Right atrium auricular region (tissue), 2 donors: ENCODE measurements around the gene CAMTA1. TPM values are rescaled to one million over a fixed set of nuclear protein-coding genes. Genes with fewer than 3 reads are reported as not detected.

Experiments
- DNase-seq: peaks from one replicate; pipeline ENCODE4 v3.0.0-alpha.2; 2019; ENCODE audit warnings: low spot score
- H3K27ac ChIP-seq, 2 donors: fragments of 200-600 bp; sonication (generic); 1 replicate in 1 of 2; 2 replicates in 1 of 2; pipeline ENCODE4 v1.5.1; 2016 to 2019
- H3K27me3 ChIP-seq, 2 donors: fragments of 200-600 bp; sonication (generic); one replicate each; pipeline versions ENCODE4 v1.5.1 to v1.6.0; 2017 to 2019
- H3K36me3 ChIP-seq: fragments of 200-600 bp; sonication (generic); one replicate; pipeline ENCODE4 v1.5.1; 2016
- H3K4me1 ChIP-seq, 2 donors: fragments of 200-600 bp; sonication (generic); one replicate each; pipeline versions ENCODE4 v1.5.1 to v1.6.0; 2017 to 2019
- H3K4me3 ChIP-seq, 2 donors: fragments of 200-600 bp; sonication (generic); 1 replicate in 1 of 2; 2 replicates in 1 of 2; pipeline ENCODE4 v1.5.1; 2017 to 2019; ENCODE audit warnings: mild to moderate bottlenecking in 1 of 2, moderate library complexity in 1 of 2
- H3K9me3 ChIP-seq, 2 donors: fragments of 200-600 bp; sonication (generic); one replicate each; pipeline ENCODE4 v1.5.1; 2019
- total RNA-seq, 2 donors: library from RNA; depleted of rRNA; stranded (reverse); fragments of >200 nt; gene quantifications; one replicate each; pipeline ENCODE4 v1.1.0, GENCODE V29; 2016
- TF ChIP-seq, protein P1 (sequence below), 2 donors: fragments of 200-600 bp; sonication (generic); IDR thresholded peaks; one replicate each; pipeline ENCODE4 v1.5.1; 2019; ENCODE audit warnings: antibody characterized with exemption in 2 of 2

Gene CAMTA1
- total RNA-seq, 2 donors from 2014 or later: 132 to 190 TPM

DNA sequence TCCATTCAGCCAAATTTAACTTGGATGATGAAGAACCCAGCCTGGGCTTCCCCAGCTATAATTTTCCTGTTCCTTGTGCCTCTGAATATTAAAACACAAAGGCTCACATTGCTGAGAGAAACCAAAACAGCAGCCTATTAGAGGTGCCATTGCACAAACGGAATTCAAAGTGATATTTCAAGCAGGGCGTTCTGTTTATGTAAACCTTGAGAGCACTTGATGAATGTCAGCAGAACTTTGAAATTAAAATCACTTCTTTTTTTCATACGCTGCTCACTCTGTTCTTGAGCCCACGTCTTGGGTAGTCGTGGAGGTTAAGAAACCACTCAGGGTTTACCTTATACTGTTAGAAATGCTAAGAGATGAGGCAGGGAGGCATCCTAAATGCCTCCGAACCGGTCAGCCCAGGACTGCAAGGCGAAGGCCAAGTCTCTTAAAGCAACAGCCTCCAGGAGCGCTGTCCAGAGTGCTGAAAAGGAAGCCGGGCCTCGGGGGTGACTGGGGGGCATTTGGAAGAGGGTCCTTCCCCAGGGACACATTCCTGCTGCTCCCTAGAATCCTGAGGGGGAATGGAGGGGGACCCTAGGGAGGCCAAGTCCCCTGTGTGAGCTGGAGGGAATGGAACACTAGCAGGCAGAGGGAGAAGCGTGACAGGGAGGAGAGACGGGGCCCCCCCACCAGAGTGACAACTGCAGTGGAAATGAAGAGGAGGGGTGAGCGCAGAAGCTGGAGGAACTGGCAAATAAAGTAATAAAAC is 831.0 kb downstream of the CAMTA1 start:
- no peaks in the 10 kb centered on the region for H3K27me3 ChIP-seq
- H3K4me1 ChIP-seq: peaks cover 0 to 54% of the 10 kb centered on the region in 2 donors
- TF ChIP-seq, protein P1, sequence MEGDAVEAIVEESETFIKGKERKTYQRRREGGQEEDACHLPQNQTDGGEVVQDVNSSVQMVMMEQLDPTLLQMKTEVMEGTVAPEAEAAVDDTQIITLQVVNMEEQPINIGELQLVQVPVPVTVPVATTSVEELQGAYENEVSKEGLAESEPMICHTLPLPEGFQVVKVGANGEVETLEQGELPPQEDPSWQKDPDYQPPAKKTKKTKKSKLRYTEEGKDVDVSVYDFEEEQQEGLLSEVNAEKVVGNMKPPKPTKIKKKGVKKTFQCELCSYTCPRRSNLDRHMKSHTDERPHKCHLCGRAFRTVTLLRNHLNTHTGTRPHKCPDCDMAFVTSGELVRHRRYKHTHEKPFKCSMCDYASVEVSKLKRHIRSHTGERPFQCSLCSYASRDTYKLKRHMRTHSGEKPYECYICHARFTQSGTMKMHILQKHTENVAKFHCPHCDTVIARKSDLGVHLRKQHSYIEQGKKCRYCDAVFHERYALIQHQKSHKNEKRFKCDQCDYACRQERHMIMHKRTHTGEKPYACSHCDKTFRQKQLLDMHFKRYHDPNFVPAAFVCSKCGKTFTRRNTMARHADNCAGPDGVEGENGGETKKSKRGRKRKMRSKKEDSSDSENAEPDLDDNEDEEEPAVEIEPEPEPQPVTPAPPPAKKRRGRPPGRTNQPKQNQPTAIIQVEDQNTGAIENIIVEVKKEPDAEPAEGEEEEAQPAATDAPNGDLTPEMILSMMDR (IDR thresholded peaks at IDR 0.05): no peak
- peak overlapping the region; percentile 76 to 83 for H3K27ac ChIP-seq
- H3K4me3 ChIP-seq: no peak overlapping the region
- no peak for DNase-seq
- no peaks in the 10 kb centered on the region for H3K36me3 ChIP-seq
- no peaks in the 10 kb centered on the region for H3K9me3 ChIP-seq

DNA sequence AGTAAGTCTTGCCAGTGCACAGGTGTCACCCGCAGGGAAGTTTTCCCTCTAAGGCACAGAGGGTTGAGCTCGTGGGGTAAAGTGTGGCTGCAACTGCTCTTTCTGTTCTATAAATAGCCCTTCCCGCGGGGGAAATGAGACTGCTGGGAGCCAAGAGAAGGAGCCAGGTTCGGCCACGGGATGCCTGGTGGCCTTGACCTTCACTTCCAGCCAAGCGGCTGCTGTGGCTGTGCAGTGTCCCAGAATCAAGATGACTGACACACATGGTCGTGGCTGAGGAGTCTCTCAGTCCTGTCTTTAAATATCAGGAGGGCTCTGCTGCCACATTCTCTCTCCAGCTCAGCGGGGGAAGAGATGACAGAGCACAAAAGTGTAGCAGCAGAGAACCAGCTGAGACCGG is 831.7 kb downstream of the CAMTA1 start:
- H3K27me3 ChIP-seq: no peaks in the 10 kb centered on the region
- no peaks in the 10 kb centered on the region for H3K9me3 ChIP-seq
- peaks cover 0 to 61% of the 10 kb centered on the region in 2 donors for H3K4me1 ChIP-seq
- H3K27ac ChIP-seq: peak overlapping the region; percentile 76 to 83
- no peak overlapping the region for H3K4me3 ChIP-seq
- DNase-seq: no peak
- TF ChIP-seq, protein P1 (IDR thresholded peaks at IDR 0.05): no peak
- H3K36me3 ChIP-seq: no peaks in the 10 kb centered on the region

DNA sequence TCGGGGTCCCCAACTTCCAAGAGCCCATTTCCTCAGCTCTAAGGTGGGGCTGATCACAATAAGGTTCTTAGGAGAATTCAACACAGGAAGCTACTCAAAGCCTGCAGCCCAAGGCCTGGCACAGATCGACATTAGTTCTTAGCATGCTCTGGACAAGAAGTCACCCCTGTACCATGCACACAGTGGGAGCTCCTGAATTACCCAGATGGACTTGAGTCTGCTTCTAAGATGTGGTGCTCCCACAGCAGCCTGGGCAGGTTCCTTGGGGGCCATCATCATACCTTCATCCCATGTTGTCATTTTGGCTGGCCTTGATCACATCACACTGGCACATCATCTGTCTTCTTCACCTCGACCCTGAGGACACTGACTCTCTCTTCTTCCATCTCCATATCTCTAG is 832.6 kb downstream of the CAMTA1 start:
- H3K9me3 ChIP-seq: no peaks in the 10 kb centered on the region
- no peaks in the 10 kb centered on the region for H3K27me3 ChIP-seq
- peak overlapping the region; percentile 76 to 83 for H3K27ac ChIP-seq
- H3K4me3 ChIP-seq: no peak overlapping the region
- H3K4me1 ChIP-seq: peaks cover 0 to 64% of the 10 kb centered on the region in 2 donors
- no peaks in the 10 kb centered on the region for H3K36me3 ChIP-seq
- TF ChIP-seq, protein P1 (IDR thresholded peaks at IDR 0.05): no peak
- DNase-seq: no peak

GRCh38 chr1:7620196-7620595 is 834.9 kb downstream of the CAMTA1 start:
- no peaks in the 10 kb centered on the region for H3K36me3 ChIP-seq
- DNase-seq: no peak
- H3K4me3 ChIP-seq: no peak overlapping the region
- no peak overlapping the region for H3K27ac ChIP-seq
- TF ChIP-seq, protein P1 (IDR thresholded peaks at IDR 0.05): no peak
- no peaks in the 10 kb centered on the region for H3K27me3 ChIP-seq
- H3K4me1 ChIP-seq: peaks cover 0 to 53% of the 10 kb centered on the region in 2 donors
- H3K9me3 ChIP-seq: no peaks in the 10 kb centered on the region

DNA sequence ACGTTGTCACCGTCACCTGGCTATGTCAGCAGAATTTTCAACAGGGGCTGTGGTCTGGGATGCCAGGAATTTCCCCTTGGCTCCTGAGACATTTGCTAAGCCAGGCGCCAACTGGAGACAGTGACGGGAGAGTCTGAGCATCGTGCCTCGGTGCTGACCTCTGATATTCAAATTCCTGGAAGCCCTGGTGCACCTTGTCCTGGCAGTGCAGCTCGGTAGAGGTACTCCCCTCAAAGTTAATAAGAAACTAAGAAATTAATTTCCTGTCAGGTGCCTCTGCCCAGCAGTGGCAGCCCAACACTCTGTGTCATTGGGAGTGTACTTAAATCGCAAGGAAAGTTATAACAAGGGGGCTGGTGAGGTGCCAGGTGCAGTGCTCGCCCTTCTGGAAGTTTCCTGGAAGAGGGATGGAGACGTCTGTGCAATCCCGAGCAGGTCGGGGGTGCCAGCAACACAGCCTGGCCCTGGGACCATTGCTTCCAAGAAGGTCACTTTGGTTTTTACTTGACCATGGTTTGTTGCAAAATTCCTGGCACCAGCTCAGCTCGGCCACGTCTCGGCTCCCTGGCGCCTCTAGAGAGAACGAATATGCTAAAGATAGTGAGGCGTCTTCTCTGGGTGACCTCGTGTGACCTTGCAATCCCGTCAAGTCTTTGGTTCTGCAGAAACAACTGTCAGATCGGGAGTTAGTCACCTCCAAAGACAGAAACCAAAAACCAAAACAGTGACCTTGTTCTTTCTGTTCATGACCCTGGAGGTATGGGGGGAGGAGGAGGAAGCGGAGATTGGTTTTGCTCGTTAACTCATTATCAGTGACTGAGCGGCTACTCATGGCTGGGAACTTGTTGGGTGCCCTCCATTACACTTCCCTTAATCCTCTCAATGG is 836.3 kb downstream of the CAMTA1 start:
- H3K9me3 ChIP-seq: no peaks in the 10 kb centered on the region
- H3K4me3 ChIP-seq: no peak overlapping the region
- H3K27me3 ChIP-seq: no peaks in the 10 kb centered on the region
- no peak for DNase-seq
- H3K36me3 ChIP-seq: no peaks in the 10 kb centered on the region
- no peak overlapping the region for H3K27ac ChIP-seq
- H3K4me1 ChIP-seq: peaks cover 0 to 39% of the 10 kb centered on the region in 2 donors
- TF ChIP-seq, protein P1 (IDR thresholded peaks at IDR 0.05): no peak
